ENCODE results near the gene DTNB.

DTNB gene

GRCh38 chr2:25512707-25513106 is 160.7 kb downstream of the DTNB start:
- in situ Hi-C loops (cut with MboI; ENCODE audit: low sequenced_read_pairs), result no loop called here

- in situ Hi-C loops (cut with MboI; ENCODE audit: low sequenced_read_pairs), result no loop called here
Measured at GRCh38 chr2:25506226-25506625, 167.2 kb downstream of the DTNB start.

- in situ Hi-C loops (cut with MboI; ENCODE audit: low sequenced_read_pairs), result no loop called here
Measured at GRCh38 chr2:25505622-25506021, 167.8 kb downstream of the DTNB start.

GRCh38 chr2:25505182-25505581 is 168.2 kb downstream of the DTNB start:
- in situ Hi-C loops (cut with MboI; ENCODE audit: low sequenced_read_pairs), result no loop called here

- in situ Hi-C loops (cut with MboI; ENCODE audit: low sequenced_read_pairs), result no loop called here
Measured at GRCh38 chr2:25504266-25504665, 169.1 kb downstream of the DTNB start.

- in situ Hi-C loops (cut with MboI; ENCODE audit: low sequenced_read_pairs), result no loop called here
Measured at GRCh38 chr2:25499157-25499556, 174.2 kb downstream of the DTNB start.

GRCh38 chr2:25497918-25498407 is 175.4 kb downstream of the DTNB start:
- in situ Hi-C loops (cut with MboI; ENCODE audit: low sequenced_read_pairs), result no loop called here

GRCh38 chr2:25497229-25497917 is 176.0 kb downstream of the DTNB start:
- in situ Hi-C loops (cut with MboI; ENCODE audit: low sequenced_read_pairs), result no loop called here

GRCh38 chr2:25494616-25495015 is 178.8 kb downstream of the DTNB start:
- in situ Hi-C loops (cut with MboI; ENCODE audit: low sequenced_read_pairs), result no loop called here

- in situ Hi-C loops (cut with MboI; ENCODE audit: low sequenced_read_pairs), result no loop called here
Measured at GRCh38 chr2:25493207-25493606, 180.2 kb downstream of the DTNB start.

- in situ Hi-C loops (cut with MboI; ENCODE audit: low sequenced_read_pairs), result no loop called here
Measured at GRCh38 chr2:25492726-25493125, 180.7 kb downstream of the DTNB start.

- in situ Hi-C loops (cut with MboI; ENCODE audit: low sequenced_read_pairs), result no loop called here
Measured at GRCh38 chr2:25491966-25492532, 181.3 kb downstream of the DTNB start.

- in situ Hi-C loops (cut with MboI; ENCODE audit: low sequenced_read_pairs), result no loop called here
Measured at GRCh38 chr2:25491003-25491696, 182.2 kb downstream of the DTNB start.

GRCh38 chr2:25490217-25490616 is 183.2 kb downstream of the DTNB start:
- in situ Hi-C loops (cut with MboI; ENCODE audit: low sequenced_read_pairs), result no loop called here

- in situ Hi-C loops (cut with MboI; ENCODE audit: low sequenced_read_pairs), result no loop called here
Measured at GRCh38 chr2:25489631-25490030, 183.7 kb downstream of the DTNB start.

- in situ Hi-C loops (cut with MboI; ENCODE audit: low sequenced_read_pairs), result no loop called here
Measured at GRCh38 chr2:25483607-25484266, 189.6 kb downstream of the DTNB start.

- in situ Hi-C loops (cut with MboI; ENCODE audit: low sequenced_read_pairs), result no loop called here
Measured at GRCh38 chr2:25482341-25482740, 191.0 kb downstream of the DTNB start.

- in situ Hi-C loops (cut with MboI; ENCODE audit: low sequenced_read_pairs), result no loop called here
Measured at GRCh38 chr2:25481381-25482300, 191.7 kb downstream of the DTNB start.

- in situ Hi-C loops (cut with MboI; ENCODE audit: low sequenced_read_pairs), result no loop called here
Measured at GRCh38 chr2:25480561-25480960, 192.8 kb downstream of the DTNB start.

GRCh38 chr2:25479761-25480160 is 193.6 kb downstream of the DTNB start:
- in situ Hi-C loops (cut with MboI; ENCODE audit: low sequenced_read_pairs), result no loop called here

GRCh38 chr2:25478736-25479135 is 194.6 kb downstream of the DTNB start:
- in situ Hi-C loops (cut with MboI; ENCODE audit: low sequenced_read_pairs), result no loop called here

All from HL-60/S4 treated with phorbol 12-myristate 13-acetate at 8.2 ng/mL for 4 days and 3 days (cell line).